Measurements from ENCODE around the gene APP.
"Not testable (repeated sequence)": the region's sequence is repeated elsewhere in the genome, so short reads cannot be mapped to it uniquely, and the experiment has no call there.

APP gene

GRCh38 chr21:26097475-26097874, 73.1 kb downstream of the APP start:
- no peak for DNase-seq (ENCODE audit: low spot score)

DNA sequence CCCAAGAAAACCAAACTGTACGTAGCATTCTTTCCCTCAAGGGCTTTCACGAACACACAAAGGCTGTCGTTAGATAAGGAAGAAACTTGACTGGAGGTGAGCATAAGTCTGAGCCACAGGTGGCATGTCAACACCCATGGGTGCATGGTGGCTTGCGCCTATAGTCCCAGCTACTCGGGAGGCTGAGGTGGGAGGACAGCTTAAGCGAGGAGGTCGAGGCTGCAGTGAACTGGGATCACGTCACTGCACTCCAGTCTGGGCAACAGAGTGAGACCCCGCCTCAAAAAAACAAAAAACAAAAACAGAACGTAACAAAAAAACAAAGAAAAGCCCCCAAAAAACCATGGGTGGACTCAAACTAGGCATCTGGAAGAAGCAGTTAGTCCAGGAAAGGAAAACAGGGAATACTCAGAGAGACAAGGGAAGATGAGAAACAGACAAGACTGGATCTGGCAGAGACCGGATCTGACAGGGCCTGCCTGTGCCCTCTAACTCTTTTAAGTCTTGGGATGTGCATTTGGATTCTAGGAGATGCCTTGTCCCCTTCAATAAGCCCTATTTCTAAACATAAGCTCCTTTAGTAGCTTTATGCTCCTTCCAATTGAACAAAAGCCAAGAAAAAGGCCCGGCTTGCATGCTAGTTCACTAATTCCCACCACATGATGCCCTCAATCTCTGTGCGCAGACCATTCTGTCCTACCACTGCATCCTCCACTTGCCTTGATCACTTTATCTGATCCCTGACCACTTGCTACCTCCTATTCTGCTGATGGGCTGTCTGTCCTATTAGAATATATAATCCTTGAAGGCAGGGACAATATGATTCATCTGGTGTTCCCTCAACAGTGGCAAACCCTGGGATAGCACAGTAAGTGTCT, 73.8 kb downstream of the APP start:
- DNase-seq (ENCODE audit: low spot score): no peak

DNA sequence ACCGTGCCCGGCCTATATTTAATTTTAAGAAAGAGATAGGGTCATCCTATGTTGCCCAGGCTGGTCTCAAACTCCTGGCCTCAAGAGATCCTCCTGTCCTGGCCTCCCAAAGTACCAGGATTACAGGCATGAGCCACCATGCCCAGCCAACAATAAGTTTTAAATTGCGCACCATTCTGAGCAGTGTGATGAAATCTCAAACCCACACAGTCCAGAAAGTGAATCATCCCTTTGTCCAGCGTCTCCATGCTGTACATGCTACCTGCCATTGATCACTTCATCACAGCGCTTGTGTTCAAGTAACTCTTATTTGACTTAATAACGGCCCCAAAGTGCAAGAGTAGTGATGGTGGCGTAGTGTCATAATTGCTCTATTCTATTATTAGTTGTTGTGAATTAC, 75.4 kb downstream of the APP start:
- DNase-seq (ENCODE audit: low spot score): no peak

DNA sequence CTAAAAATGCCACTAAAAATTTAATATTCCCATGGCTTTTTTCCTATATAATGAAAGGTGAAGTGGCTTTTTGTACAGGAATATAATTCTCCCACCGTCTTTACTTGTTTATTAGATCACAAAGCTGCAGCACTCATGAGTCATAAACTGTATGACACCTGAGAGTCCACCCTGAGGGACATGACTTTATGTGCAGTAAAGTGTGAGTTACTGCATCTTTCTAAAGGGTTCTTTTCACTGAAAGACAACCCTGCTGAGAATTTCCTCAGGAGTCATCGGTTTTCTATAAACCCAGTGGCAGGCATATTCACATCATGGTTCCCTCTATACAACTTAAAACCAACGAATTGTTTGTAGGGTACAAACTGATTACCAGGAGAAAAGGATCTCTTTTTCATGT, 77.4 kb downstream of the APP start:
- no peak for DNase-seq (ENCODE audit: low spot score)

DNA sequence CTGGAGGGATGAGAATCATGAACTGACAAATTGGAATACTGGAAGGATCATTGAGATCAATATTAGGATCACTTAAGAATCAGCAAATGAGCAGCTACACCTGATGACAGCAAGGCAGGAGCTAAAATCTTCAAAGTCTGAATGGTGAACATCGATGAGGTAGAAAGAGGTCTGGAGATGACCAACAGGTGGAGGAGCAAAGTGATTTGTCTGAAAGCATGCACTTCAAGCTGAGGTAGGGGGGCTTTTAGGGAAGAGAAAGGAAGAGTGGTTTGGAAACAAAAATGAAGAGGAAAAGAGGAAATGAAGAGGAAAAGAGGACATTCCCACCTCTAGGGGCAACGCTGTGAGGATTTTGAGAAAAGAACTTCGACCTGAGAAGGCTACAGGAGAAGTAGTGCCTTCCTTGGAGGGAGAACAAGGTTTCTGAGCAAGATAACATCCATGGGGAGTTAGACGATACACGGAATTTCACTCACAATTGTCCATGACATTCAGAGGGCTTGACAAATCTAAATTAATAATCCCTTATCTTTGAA, 79.0 kb downstream of the APP start:
- no peak for DNase-seq (ENCODE audit: low spot score)

DNA sequence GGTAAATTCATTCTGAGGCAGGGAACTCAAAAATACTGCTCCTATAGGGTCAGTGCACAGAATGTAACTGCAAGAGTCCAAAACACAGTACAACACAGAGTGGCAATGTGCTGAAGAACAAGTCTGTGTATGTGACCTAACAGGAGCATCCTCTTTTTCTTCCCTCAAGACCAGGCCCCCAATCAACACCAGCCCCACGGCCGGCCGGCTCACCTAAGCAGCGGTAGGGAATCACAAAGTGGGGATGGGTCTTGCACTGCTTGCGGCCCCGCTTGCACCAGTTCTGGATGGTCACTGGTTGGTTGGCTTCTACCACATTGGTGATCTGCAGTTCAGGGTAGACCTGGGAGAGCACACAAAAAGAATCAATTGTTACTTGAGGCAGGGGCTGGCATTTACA, 80.8 kb downstream of the APP start:
- DNase-seq (ENCODE audit: low spot score): no peak

- DNase-seq (ENCODE audit: low spot score): no peak
Measured at GRCh38 chr21:26087223-26087918, 83.2 kb downstream of the APP start.

DNA sequence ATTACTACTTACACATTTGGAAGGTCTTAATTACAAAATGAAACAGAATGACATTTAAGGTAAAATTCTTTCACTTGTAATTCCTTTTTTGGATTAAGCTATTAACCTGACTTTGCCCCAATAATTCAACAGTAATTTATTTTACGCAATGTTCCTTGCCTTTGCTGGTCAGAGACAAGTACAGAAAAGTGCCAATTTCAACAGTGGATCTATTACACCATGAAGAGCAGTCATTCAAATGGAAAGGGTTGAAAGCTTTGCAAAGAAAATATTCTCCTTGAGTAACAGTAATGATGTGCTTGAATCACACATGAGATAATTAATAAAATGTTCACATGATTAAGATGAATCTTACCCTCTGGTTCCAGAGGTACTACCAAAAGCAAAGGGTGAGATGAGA, 84.7 kb downstream of the APP start:
- no peak for DNase-seq (ENCODE audit: low spot score)

GRCh38 chr21:26085127-26085526, 85.4 kb downstream of the APP start:
- DNase-seq (ENCODE audit: low spot score): no peak

DNA sequence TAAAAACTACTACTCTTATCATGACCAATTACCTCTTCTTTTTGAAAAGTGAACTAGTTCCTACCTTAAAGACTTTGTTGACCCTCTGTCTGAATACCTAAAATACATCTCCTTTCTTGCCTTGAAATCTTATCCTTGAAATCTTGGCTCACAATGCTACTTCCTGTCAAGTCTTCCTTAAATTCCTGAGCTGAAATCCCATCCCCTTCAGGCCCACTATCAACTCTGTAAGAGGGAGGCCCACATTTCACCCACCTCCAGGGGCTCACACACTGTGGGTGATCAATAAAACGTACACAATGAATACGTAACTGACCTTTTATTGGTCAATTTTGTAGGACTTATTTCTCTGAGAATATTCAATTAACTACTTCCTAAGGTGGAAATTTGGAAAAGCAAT, 88.0 kb downstream of the APP start:
- no peak for DNase-seq (ENCODE audit: low spot score)

DNA sequence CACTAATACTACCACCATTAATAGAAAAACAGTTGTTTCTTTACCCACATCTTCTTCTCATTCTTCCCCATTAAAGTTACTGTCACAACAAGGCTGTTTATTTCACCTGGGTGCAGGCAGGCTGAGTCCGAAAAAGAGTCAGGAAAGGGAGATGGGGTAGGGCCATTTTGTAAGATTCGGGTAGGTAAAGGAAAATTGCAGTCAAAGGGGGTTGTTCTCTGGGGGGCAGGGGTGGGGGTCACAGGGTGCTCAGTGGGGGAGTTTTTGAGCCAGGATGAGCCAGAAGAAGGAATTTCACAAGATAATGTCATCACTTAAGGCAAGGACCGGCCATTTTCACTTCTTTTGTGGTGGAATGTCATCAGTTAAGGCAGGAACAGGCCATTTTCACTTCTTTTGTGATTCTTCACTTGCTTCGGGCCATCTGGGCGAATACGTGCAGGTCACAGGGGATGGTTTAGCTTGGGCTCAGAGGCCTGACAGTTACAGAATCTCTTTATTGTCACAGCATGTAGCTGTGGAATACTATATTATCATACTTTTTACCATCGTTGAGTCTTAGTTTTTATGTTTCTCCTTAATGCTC, 89.3 kb downstream of the APP start:
- not testable (repeated sequence) for DNase-seq (ENCODE audit: low spot score)

GRCh38 chr21:26080211-26080610, 90.4 kb downstream of the APP start:
- DNase-seq (ENCODE audit: low spot score): no peak

GRCh38 chr21:26079366-26079765, 91.2 kb downstream of the APP start:
- DNase-seq (ENCODE audit: low spot score): no peak

DNA sequence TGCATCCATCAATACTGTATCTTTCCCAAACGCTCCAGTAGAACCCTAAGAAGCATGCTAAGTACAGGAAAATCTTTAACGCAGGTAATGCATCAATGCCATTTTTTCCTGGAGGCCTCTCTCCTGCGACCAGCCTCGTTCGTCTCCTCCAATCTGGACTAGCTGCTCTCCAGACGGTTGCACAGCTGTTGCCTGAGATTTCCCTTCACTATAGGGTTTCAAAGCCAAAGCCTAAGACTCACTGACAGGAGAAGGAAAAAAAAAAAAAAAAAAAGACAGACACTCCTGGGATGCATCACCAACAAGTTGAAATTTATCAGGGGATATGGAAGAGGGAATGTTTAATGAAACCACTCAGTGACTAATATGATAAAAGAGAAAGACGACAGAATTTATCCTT, 93.0 kb downstream of the APP start:
- no peak for DNase-seq (ENCODE audit: low spot score)

GRCh38 chr21:26072666-26073615, 97.6 kb downstream of the APP start:
- DNase-seq (ENCODE audit: low spot score): no peak

GRCh38 chr21:26070822-26071425, 99.6 kb downstream of the APP start:
- DNase-seq (ENCODE audit: low spot score): no peak

DNA sequence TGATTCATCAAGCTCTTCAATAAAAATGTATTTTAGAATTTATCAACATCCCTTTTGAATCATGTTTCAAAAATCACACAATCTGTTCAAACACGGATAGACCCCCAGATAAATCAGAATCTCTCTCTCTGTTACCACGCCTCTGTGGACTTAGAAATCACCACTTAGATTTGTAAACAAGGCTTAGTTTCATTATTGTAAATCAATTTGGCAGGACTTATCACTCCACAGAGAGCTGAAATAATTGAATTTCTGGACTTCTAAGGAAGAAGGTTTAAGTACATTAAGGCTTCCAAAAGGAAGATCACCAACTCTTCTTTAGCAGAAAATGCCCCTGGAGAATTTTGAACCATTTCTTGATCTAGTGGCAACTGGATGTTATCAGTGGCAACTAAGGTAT, 100.4 kb downstream of the APP start:
- no peak for DNase-seq (ENCODE audit: low spot score)

DNA sequence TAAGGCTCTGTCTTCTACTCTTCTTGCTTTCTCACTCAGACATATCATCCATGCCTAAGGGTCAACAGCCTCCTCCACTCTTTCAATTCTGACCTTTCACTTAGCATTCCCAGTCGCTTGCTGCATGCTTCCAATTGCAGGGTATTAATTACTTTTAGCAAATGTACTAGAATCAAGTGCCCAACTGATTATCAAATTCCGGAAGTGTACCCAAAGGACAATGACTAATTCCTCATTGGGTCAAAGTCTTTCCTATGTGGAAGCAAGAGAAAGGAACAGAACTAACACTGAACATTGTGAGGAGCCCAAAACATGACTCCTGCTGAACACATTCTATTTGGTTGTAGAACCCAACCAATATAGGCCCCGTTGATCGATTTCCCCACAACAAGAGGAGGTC, 101.8 kb downstream of the APP start:
- DNase-seq (ENCODE audit: low spot score): no peak

DNA sequence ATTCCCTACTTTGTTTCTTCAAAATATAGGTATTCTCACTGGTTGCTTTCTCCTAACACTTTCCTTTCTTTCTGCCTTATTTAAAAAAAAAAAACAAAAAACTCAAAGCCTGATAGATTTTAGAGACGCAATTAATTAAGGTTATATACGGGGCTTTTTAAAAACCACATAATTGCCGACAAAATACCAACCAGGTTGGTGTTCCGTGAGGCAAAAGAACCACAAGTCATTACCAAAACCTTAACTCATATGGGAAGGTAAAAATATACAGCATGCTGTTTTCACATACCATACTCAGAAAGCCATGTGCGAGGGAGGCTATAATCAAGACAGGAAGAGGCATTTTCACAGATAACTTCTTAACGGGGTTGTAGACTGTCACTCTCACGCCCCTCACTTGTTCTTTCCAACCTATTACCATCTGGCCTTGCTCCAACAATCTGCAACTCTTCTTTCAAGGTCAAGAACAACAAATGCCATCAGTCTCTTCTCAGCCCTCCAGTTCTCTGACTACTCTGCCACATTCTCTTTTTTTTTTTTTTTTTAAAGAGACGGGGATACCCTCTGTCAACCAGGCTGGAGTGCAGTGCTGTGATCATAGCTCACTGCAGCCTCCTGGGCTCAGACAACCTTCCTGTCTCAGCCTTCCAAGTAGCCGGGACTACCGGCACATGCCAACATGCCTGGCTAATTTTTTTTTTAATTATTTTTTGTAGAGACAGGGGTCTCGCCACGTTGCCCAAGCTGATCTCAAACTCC, 102.6 kb downstream of the APP start:
- no peak for DNase-seq (ENCODE audit: low spot score)

DNA sequence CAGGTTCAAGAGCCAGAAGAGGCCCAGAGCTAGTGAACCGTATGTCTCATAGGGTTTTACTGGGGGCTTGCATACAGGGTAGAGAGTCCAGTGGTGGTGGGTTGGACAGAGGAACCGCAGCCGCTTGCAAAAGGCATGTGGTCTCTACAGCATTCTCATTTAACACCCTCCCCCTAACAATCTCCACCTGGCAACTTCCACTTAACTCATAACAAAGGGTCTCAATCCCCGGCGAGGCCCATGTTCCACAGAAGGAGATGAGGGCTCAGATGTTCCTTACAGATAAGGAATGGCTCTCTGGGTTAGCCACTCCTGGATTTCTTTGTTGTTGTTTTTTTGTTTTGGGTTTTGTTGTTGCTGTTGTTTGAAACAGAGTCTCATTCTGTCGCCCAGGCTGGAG, 106.1 kb downstream of the APP start:
- no peak for DNase-seq (ENCODE audit: low spot score)

GRCh38 chr21:26061437-26061836, 109.1 kb downstream of the APP start:
- no peak for DNase-seq (ENCODE audit: low spot score)
